Measurements from ENCODE around the gene MAGI2. TPM values are rescaled to one million over a fixed set of nuclear protein-coding genes. Genes with fewer than 3 reads are reported as not detected.

The MAGI2 gene
- total RNA-seq, 1 experiment from 2014 or later = 14.3 TPM

- Histone ChIP-seq H3K4me2 (ENCODE audit: insufficient read depth, insufficient read length, low read length) (no peak overlapping the region), H3K56ac (ENCODE audit: insufficient read length, low read depth, low read length) (no peak overlapping the region), H3K23me2 (ENCODE audit: insufficient read length, low read depth, low read length, poor library complexity, severe bottlenecking) (no peaks in the 10 kb centered on the region), H4K20me1 (ENCODE audit: control insufficient read depth, insufficient read depth, insufficient read length) (no peaks in the 10 kb centered on the region), H2AFZ (ENCODE audit: low read length) (no peak overlapping the region), H2BK12ac (ENCODE audit: insufficient read length, low read depth, low read length) (peak overlapping the region; percentile 1), H2BK5ac (ENCODE audit: insufficient read length, low read length) (no peak overlapping the region), H3K9me3 (ENCODE audit: control insufficient read depth, low read depth, low read length) (no peaks in the 10 kb centered on the region), H3K9ac (ENCODE audit: extremely low read depth, insufficient read length, low read length) (no peak overlapping the region), H3K18ac (ENCODE audit: insufficient read length, low read depth, low read length) (no peak overlapping the region), H3K79me2 (ENCODE audit: insufficient read depth, low read length) (no peaks in the 10 kb centered on the region), H3K4ac (ENCODE audit: low read depth, low read length) (no peak overlapping the region), H4K5ac (ENCODE audit: insufficient read length, low read depth, low read length) (no peak overlapping the region), H3K27me3 (ENCODE audit: insufficient read depth, low read length) (no peaks in the 10 kb centered on the region), H2BK120ac (ENCODE audit: low read depth, low read length, poor library complexity, severe bottlenecking) (no peak overlapping the region), H2AK5ac (ENCODE audit: insufficient read length, low read length) (no peak overlapping the region), H3K79me1 (ENCODE audit: insufficient read depth, low read depth, low read length, poor library complexity, severe bottlenecking) (no peaks in the 10 kb centered on the region), H2BK20ac (ENCODE audit: low read depth, low read length, poor library complexity, severe bottlenecking) (no peak overlapping the region), H3K23ac (ENCODE audit: insufficient read length, low read depth, low read length) (peak overlapping the region; percentile 36), H2BK15ac (ENCODE audit: low read depth, low read length) (no peak overlapping the region), H4K8ac (replicated peaks; ENCODE audit: insufficient read length, low read depth, low read length) (no peak overlapping the region), H3K27ac (ENCODE audit: insufficient read length, low read depth, low read length) (no peak overlapping the region), H4K91ac (ENCODE audit: insufficient read length, low read depth, low read length) (no peak overlapping the region), H3T11ph (ENCODE audit: low read length) (no peak overlapping the region), H3K4me1 (ENCODE audit: insufficient read depth, low read length) (peaks cover 11% of the 10 kb centered on the region; the same call in 1 of the 2 replicates), H3K14ac (ENCODE audit: insufficient read depth, low read length) (no peak overlapping the region)
- WGBS (ENCODE audit: extremely low coverage, insufficient read length, low lambda C conversion rate) = no CpG with 5 or more reads among the region's 5 CpGs
- H3K36me3 Mint-ChIP-seq (ENCODE audit: insufficient read depth in 1 of 3, low read depth in 3 of 3) = peaks cover 0 to 6% (median 0%) of the 10 kb centered on the region in 3 experiments; a peak in 1 of 7 replicates
- peak overlapping the region; percentile 26 to 58 (median 31); a peak in 6 of 7 replicates for H3K27ac Mint-ChIP-seq
- no peak overlapping the region for H3K4me3 Mint-ChIP-seq
- H3K4me1 Mint-ChIP-seq = peaks cover 39 to 45% of the 10 kb centered on the region in 2 experiments
- no peak for DNase-seq
- H3K9me3 Mint-ChIP-seq = no peaks in the 10 kb centered on the region
- TF ChIP-seq CTCF (conservative IDR thresholded peaks at IDR 0.05) = no peak
- H3K27me3 Mint-ChIP-seq (ENCODE audit: low read depth) = no peaks in the 10 kb centered on the region
These were observed 887.7 kb downstream of the MAGI2 start for GRCh38 chr7:78565784-78566183.
